NCI-H2227 (cell line): Measurements from ENCODE around the gene SCN5A.

Source experiments
- DNase-seq: peaks from one replicate; lab custom pipeline; 2025; ENCODE audit not compliant: unreplicated experiment; lab: John Stamatoyannopoulos, UW

Gene SCN5A

DNA sequence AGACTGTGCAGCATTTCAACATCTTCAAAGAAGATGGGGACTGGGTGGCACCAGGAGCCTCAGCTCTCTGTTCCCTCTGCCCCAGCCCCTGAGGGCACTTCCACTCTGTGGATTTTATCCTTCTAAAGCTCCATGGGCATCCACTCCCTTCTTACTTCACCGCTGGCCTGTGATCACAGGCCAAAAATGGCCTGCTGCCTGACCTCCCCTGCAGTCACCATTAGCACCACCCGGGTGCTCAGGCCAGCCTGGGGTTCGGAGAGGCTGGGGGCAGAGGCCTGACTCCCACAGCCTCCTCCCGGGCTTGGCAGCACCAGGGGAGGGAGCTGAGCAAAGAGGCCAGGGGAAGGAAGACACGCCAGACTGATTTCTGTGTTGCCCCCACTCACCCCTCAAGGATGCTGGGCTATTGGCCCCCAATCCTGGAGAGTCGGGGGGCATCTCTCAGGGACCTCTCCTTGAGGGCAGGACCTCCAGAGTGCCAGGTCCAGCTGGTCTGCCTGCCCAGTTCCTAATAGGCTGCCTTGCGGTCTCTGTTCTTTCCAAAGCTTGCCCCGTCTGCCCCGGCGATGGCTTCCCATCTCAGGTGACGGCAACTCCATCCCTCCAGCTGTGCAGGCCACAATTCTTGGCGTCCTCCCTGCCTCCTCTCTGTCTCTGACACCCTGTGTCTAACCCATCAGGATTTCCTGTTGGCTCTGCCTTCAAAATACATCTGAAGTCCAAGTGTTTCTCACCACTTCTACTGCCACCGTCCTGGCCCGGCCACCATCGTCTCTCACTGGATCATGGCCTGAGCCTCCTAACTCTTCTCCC is 86.2 kb downstream of the SCN5A start:
- no peak for DNase-seq

DNA sequence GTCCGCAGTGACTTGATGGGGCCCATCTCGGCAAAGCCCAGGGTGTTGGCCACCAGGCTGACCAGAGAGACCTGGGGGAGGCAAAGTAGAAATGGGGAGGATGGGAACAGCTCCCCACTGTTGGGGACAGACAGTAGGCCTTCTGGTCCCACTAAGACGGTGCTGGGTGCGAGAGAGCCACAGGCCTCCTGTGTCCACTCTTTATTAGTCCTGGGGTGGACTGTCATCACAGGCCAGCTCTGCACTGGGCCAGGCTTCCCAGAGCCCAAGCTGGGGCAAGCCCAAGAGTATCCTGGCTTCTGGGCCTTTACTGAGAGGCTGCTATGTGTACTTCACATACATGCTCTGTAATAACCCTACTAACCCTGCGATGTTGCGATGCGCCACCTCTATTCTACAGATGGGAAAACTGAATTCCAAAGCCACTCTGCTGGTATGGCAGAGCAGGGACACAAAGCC is 87.0 kb downstream of the SCN5A start:
- no peak for DNase-seq

DNA sequence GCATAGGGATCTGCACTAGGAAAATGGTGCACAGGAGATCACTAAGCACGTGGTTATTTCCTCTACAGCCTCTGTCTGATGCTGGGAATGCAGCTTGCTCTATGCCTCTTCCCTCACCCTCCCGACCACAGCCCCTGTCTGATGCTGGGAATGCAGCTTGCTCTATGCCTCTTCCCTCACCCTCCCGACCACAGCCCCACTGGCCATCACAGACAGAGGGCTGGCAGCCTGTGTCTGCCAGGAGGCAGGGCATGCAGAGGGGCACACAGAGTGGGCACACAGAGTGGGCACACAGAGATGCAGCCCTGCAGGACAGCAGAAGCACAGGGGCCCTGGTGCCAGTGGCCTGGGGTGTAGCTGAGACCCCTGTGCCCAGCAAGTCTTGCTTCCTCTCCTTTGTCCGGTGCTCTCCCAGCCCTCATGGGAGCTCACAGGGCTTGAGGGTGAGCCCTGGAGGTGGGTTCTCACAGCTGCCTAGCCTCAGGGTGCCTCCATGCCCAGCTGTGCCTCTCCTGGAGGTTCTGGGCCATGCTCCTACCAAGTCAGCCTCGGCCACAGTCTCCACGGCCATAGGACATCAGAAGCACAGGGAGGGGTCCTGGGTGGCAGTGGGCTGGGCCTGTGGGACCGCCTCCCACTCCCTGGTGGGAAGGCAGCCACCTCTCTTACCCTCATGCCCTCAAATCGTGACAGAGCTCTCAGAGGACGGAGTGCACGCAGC is 87.6 kb downstream of the SCN5A start:
- no peak for DNase-seq

DNA sequence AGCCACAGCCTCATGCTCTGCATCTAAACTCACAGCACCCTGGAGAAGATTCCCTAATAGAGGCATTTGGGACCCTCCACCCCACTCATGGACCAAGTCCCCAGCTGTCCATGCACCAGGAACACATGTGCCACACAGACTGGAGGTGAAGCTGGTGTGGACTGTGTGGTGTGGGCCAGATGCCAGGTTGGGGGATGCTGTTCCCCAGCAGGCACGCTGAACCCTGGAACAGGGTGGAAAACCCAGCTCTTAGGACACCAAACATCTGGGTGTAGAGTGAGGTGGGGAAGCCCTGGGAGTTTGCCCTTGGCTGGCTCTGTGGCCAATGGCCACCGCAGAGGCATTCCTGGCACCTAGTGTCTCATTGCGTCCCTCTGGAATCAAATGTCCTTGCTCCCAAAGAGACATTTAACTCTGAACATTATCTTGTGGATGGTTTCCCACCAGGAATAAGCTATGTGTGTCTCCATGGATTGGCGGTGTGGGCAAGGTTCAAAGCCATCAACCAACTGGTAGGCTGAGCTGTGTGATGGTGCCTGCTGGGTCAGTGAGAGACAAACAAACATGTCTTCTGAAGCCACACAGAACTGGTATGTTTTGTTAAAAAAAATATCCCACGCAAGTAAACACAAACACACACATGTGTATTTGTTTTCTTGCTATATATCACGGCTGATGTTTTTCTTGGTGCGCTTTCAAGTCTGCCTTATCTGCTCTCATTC is 88.3 kb downstream of the SCN5A start:
- no peak for DNase-seq

DNA sequence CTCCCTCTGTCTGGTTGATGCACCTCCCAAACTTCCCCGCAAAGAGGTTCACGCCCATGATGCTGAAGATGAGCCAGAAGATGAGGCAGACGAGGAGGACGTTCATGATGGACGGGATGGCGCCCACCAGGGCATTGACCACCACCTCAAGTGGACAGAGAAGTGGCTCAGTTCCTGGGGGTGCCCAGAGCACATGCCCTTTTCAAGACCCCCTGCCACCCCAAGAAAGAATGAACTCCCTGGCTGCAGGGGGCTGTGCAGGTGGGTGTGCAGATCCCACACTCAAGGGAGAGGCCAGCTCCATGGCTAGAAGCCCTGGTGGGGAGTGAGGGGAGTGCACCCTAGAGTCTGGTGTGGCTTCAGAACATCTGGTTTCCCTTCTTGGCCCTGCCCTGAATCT is 89.2 kb downstream of the SCN5A start:
- no peak for DNase-seq

DNA sequence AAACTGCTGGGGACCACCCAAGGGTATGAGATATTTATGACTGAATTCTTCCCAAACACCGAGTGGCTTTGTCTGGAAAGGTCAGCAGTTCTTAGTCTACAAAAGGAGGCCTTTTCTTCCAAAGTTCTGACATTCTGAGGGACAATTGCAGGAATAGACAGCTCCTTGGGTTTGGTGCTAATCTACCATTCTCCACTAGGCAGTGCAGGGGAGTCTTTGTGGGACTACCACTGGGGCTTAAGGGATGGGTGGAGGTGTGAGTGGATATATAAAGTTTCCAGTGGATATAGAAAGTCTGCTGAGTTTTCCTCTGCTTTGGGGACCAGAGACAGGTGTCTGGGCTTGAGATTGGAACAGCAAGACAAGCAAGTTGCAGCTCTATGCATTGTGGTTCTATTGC is 90.6 kb downstream of the SCN5A start:
- no peak for DNase-seq

DNA sequence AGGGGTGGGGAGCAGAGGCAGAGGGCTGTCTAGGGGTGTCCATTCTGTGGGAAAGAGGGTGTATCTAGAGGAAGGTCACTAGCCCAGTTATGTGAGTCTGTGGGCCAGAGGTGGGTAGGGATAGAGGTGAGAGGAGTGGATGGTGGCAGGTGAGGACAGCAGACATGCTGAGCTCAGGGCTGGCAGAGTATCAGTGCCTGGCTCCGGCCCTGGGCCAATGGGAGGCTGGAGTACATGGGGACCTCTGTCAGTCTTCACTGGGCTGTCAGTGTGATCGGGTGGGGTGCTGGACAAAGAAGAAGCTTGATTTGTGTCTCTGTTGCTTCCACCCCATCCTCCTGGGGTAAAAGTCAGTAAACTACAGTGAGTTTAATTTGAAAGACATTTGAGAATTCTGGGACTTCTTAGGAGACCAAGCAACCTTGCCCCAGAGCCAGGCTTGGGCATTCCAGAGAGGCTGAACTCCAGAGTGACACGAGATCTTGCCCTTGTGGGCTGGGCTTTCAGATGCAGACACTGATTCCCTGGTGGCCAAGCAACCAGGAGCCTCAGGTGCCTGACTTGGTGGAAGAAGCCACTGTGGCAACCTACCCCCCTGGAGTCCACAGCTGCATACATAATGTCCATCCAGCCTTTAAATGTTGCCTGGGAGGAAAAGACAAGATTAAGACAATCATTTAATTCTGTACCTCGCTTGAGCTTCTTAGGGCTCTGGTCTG is 92.7 kb downstream of the SCN5A start:
- no peak for DNase-seq

DNA sequence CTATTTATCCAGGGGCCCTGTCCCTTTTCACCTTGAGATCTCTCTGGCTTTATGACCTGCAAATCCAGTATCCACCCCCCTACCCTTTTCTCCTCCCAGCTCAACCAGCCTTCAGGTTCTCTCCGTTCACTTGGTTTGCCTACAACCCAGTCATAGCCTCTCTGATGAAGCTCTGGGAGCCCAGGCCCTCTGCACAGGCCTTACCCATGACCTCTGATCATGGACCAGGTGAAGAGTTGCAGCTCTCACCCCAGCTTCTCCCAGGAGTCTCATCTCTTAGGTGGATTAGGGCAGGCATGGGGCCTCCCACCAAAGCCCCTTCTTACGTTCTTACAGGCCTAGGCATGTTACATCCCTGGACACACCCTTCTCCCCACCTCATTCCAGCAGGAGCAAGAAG is 93.6 kb downstream of the SCN5A start:
- no peak for DNase-seq

DNA sequence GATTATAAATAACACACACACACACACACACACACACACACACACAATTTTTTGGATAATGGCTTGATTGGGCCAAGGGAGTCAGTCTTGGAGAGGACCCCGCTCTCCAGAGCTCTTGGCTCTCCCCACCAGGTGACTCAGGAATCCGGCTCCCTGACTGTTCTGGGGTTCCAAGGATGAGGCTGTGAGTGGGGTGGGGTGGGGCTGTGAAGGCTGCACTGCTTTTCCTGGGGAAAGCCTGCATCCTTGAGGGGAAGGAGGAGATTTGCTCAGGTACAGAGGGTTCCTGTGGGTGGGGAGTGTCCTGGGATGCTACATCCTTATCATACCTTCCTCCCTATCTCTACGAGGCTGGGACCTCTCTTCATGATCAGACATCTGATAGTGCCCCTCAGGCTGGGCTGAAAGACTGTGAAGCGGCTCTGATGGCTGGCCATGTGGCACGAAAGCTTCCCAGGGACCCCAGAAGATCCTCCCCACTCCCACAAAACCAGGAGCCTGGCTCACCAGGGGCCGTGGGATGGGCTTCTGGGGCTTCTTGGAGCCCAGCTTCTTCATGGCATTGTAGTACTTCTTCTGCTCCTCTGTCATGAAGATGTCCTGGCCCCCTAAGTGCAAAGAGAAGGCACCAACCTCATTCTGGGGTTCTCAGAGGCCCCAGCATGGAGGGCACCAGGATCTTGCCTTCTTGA is 94.2 kb downstream of the SCN5A start:
- DNase-seq = no peak

DNA sequence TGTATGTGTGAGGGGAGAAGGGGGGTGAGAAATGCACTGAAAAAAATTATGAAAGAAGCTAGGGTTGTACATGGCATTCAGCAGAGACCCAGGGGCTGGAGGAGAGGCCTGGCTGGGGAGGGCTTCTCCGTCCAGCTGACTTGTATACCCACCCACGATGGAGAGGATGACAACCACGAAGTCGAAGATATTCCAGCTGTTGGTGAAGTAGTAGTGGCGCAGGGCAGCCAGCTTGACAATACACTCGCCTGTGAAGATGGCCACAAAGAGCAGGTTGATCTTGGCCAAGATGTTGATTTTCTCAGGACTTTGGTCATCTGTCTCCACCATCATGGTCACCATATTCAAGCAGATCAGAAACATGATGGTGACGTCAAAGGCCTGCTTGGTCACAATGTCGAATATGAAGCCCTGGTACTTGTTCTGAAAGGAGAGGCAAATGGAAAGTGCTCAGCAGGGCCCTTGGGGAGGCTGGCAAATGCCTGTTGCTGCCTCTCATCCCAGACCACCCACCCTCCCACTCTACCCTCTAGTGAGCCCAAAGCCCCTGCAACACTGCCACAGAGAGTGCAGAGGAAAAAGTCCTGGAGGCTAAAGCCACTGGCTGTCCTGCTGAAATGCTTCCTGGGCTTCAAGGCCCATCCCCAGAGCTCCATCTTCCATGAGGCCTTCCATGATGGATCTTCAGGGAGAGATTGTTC is 95.2 kb downstream of the SCN5A start:
- DNase-seq = no peak

DNA sequence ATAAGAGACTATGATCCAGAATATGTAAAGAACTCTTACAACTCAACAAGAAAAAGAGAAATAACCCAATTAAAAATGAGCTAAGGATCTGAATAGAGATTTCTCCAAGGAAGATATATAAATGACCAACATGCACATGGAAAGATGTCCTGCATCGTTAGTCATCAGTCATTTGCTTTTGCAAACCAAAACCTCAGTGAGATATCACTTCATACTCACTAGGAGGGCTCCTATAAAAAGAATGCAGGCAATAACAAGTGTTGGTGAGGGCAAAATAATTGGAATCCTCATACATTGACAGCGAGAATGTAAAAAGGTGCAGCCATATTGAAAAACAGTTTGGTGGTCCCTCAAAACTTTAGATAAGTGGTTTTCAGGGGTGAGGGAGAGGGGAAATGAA is 96.4 kb downstream of the SCN5A start:
- no peak for DNase-seq

DNA sequence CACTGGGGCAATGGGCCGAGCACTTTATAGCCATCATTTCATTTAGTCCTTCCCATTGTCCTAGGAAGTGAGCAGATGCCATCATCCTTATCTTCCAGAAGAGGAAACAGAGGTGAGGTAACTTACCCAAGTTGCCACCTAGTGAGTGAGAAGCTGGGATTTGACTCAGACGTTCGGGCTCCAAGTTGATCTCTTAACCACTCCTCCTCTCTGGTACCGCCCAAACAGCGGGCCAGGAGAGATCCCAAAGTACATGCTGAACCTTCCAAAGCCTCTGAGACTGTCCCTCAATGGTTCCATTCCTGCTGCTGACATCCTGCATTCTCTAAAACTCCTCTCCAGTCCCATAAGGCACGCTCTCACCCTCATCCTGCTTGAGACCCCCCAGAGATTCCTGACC is 97.1 kb downstream of the SCN5A start:
- DNase-seq = no peak

DNA sequence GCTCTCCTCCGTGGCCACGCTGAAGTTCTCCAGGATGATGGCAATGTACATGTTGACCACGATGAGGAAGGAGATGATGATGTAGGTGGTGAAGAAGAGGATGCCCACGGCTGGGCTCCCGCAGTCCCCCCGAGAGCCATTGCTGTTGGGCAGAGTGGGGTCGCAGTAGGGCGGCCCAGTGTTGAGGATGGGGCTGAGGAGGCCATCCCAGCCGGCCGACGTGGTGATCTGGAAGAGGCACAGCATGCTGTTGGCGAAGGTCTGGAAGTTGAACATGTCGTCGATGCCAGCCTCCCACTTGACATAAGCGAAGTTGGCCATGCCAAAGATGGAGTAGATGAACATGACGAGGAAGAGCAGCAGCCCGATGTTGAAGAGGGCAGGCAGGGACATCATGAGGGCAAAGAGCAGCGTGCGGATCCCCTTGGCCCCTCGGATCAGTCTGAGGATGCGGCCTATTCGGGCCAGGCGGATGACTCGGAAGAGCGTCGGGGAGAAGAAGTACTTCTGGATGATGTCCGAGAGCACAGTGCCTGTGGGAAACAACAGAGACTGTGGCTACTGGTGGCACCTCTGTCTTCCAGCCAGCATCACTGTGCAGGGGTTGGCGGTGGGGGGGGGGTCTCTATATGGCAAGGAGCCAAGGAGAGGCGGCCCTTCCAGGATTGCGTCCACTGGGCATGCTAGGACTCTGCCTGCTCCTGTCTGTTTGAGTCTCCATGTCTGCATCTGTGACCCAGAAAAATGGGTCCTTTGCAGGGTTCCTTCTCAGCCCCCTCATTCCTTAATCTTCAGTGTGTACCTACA is 98.3 kb downstream of the SCN5A start:
- DNase-seq = no peak

DNA sequence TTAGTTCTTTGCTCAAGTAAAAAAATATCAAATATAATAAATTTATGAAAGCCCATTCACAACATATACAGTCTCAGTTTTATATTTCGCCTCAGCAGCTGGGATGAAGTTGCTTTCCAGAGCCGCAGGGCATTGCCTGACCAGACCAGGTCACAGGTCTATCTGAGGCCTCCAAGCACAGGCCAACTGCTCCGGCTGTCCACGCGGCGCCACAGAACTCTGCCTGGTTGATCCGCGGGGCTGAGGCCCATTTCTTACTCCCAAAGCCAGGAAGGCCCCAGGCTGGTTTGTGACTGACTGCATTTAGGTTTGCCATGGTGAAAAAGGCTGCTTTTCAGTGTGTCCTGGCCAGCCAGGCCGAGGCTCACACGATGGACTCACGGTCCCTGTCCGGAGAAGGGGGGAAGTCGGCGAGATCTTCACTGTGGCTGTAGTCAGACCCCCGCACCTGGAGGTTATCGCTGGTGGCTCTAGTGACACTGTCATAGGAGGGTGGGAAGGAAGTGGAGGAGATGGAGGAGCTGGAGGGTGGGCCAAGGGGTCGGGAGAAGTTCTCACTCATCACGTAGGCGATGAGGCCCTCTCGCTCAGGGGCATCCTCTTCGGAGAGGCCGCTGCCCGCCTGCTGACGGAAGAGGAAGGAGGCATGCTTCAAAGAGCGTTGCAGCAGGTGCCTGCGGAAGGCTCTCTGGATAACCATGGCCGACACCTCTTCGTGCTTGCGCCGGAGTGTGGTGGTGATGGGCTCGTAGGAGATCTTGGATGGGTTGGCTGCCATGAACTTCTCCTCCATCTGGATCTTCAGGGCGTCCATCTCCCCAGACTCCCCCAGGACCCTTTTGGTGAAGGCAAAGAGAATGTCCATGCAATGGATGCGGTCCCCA is 99.3 kb downstream of the SCN5A start:
- DNase-seq = no peak

DNA sequence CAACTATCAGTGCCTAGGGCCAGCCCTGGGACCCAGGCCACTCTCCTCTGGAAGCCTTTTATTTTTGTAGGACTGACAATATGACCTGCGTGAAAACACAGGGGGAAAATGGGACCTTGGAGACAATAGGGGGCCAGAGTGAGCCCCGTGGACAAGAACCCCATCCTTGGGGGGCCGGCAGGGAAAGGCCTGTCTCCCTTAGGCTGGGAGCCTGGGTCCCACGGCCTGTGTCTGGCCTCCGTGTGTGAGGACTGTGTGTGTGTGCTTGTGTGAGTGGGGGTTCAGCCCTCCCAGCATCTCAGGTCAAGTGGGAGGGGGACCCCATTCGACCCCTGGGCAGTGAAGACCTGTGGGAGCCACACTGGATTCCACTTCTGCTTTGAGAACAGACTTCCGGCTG is 100.0 kb downstream of the SCN5A start:
- DNase-seq = no peak

DNA sequence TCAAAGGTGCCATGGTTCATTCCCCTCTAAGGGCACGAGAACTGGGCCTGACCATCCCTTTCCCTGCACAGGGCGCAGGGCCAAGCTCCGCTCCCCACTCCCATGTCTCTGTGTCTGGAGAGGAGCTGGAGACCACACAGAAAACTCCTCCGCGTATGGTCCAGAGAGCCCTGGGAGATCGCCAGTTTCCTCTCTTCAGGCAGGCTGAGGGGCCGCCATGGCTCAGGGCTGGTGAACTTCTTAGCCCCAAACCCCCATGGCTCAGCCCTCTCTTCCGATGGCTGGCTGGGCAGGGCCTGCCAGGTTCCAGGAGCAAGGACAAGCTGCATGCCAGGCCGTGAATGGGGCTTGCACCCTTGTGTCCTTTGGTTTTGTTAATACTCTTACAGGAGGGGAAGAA is 100.4 kb downstream of the SCN5A start:
- DNase-seq = no peak

DNA sequence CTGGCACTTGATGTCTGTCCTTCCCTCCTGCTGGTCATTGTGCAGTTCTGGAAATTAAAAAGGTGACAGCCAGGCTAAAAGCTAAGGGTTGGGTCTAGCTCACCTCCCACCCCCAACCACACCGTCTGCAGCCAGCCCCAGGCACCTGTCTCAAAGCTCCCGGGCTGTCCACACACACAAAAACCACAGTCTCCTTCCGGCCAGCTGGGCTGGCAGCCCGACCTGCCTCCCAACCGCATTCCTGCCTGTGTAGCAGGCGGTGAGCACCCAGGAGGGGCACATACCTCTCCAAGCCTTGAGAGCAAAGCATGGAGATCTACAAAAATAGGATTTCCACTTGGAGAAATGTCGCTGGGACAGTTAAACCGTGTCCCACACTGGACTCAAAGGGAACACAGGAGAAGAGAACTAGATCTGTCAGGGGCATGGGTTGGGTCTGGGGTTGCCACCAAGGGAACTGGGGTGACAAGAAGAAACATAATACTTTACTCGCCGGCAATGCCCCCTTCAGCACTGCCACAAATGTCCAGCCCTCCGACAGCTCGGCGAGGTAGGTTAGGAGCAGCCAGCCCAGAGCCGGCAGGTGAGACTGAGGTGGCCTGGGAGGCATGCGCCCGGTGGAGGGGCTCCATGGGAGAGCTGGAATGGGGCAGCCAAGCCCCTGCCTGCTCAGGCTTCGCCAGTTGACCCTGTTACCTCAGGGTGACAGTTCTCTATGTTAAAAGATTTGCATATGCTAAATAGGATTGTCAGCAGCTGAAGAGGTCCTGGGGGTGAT is 101.1 kb downstream of the SCN5A start:
- DNase-seq = no peak
